HT-29 (cell line): ENCODE measurements around the gene WBP1. TPM values are rescaled to one million over a fixed set of nuclear protein-coding genes. Genes with fewer than 3 reads are reported as not detected.
"Not testable (repeated sequence)": the region's sequence is repeated elsewhere in the genome, so short reads cannot be mapped to it uniquely, and the experiment has no call there.

Experiments
- DNase-seq: peaks from one replicate; pipeline ENCODE4 v3.0.0-alpha.2; 2015; ENCODE audit warnings: low spot score
- total RNA-seq: library from RNA; depleted of rRNA; stranded (reverse); fragments of >200 nt; shearing (Covaris generic); gene quantifications from 2 replicates; pipeline ENCODE4 v1.2.3, GENCODE V29; 2014

WBP1 gene
- total RNA-seq, 1 experiment from 2014 or later: 76.1 TPM

- no peak for DNase-seq
Observed at GRCh38 chr2:74427551-74427950, 30.7 kb upstream of the WBP1 start.

GRCh38 chr2:74428675-74429074 lies 29.6 kb upstream of the WBP1 start:
- DNase-seq: no peak

DNA sequence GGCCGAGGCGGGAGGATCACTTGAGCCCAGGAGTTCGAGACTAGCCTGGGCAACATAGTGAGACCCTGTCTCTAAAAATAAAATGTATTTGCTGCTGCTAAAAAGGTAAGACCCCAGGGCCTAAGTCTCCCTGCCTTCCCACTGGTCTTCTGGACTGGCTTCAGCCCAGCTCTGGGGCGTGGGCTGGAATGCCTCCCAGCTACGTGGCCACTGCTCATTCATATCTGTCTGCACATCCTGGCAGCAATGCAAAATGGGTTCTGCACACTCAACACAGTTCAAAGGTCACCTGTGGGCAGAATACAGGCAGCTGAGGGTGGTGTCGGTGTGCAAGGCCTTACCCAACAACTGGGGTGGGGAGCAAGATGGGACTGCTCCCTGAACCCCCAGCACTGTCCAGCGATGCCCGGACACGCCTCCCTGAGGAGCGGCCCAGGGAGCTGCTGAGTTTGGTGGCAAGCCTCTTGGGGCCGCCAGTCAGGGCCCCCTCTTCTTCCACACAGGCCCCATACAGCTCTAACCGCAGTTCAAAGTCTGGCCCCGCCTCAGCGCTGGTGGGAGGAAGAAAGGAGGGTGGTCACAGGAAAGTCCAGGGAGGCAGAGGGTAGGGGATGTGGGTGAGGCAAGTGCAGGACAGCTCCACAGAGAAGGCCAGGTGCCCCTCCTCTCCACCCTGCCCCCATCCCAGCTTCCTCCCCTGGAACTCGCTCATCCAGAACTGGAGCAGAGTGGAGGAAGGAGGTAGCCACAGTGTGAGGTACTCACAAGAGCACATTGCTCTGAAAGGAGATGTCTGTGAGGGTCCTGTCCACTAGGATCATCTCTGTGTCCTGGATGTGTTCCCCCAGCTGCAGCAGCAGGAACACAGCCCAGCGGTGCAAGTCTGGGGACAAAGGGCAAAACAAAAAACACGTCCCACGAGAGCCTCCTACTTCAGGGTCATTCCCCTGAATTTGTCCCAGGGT lies 28.5 kb upstream of the WBP1 start:
- DNase-seq: peak; percentile 52

DNA sequence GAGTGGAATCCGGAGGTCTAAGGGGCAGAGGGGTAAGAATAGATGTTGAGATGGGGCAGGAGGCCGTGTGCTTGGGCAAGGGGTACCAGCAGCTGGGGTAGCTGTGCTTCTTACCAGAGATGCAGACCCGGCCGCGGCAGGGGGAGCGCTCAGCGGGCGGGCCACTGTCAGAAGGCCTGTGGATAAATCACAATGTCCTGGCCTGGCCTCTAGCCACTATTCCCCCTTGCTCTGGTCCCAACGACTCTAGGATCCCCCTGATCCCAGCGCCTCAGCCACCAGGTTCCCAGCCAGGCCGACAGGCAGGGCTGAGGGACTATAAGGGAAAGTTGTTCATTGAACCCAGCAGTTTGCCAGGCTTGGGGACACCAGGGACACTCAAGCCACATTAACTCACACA lies 27.7 kb upstream of the WBP1 start:
- no peak for DNase-seq

DNA sequence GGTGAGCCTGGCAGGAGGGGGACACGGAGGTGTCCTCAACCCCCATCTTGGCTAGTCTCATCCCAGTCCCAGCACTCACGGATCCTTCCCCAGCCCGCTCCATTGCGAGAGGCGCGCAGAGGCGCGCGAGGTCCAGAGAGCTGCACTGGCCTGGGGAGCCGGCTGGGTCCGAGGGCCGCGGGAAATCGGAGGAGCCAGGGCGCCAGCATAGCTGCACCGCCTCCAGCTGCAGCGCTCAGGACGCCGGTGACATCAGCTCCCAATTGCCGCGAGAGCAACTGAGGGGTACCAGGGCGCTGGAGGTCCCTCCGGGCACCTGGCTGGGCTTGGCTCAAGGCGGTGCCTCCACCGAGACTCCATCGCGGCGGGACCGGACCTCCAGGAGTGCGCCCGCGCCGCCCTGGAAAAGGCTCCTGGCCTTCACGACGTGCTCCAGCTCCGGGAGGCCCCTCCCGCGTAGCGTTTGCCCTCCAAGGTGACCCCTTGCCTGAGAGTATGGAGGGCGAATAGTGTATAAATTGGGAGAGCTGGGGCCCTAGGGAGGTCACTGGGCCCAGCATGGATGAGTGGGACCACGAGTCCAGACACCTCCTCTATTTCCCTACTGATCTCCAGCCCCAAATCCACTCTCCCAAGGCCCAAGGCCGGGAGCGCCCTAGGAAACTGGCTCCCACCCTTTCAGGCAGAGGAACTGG lies 22.0 kb upstream of the WBP1 start:
- no peak for DNase-seq

GRCh38 chr2:74436848-74437695 lies 21.2 kb upstream of the WBP1 start:
- no peak for DNase-seq

DNA sequence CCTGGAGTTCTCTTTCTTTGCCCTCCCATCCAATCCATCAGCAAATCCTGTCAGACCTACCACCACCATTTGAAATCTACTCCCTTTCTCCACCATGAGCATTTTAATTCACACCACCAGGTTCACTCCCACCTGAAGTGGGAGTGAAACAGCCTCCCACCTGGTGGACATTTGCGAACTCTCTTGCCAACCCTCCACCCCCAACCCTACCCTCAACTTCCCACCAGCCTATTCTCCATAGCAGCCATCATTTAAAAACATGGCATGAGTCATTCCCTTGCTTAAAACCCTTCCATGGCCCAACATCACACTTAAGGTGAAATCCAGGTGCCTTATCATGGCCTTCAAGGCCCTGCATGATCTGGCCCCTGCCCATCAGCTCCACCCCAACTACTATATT lies 20.0 kb upstream of the WBP1 start:
- no peak for DNase-seq

DNA sequence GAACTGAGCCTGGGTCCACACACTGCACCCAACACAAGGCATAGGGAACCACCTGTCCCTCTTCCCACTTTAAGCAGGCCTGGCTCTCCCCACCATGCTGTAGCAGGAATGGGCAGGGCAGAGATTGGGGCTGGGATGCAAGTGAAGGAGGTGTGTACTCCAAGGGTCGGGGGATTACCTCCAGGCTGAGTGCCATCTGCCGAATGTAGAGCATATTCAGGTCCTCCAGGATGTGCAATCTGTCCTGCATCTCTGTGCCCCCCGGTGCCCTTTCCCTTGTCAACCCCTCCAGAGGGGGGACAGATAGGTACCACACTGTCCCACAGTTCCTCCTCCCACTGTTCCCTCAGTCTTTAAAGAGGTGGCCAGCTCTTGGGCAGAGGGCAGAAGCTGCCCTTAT lies 18.9 kb upstream of the WBP1 start:
- no peak for DNase-seq

- DNase-seq: no peak
Observed at GRCh38 chr2:74439803-74440377, 18.3 kb upstream of the WBP1 start.

DNA sequence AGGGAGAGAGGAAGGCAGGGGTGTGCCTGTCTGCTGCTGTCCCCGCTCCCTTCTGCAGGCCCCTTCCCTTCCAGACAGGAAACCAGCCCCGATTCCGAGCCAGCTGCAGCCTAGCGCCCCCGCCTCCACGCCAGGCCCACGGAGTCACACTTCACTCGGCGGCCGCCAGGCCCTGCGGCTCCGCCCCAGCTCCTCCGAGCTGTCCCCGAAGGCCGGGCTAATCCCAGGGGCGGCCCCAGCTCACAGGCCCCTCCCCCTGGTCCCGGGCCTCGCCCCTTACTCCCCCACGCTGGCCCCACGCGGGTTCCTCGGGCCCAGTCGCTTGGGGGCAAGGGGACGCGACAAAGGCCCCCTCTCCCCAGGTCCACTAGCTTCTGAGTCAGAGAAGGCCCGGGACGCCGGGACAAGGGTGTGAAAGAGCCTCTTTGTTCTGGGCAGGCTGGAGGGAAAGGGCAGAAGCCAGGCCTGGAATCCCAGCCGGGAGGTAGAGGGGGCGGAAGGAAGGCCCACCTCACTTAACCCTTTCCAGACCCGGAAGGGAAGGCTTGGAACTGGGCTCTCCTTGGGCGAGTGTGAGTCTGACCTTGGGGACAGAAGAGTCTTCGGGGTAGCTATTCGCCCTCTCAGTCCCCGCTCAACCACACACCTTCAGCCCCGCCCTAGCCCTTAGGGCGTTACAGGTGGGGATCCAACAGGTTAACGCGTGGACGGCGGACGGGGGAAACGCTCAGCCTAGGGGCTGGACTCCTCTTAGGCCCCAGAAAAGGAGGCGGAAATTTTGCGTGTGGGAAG lies 17.7 kb upstream of the WBP1 start:
- DNase-seq: peak; percentile 82

- DNase-seq: no peak
Observed at GRCh38 chr2:74441170-74441689, 17.0 kb upstream of the WBP1 start.

- DNase-seq: peak; percentile 89
Observed at GRCh38 chr2:74441690-74442482, 16.4 kb upstream of the WBP1 start, which contains the start of gene RTKN. Gene RTKN, minus strand, starts transcription at chr2:74441937. Its CDS starts 121 bp downstream, at chr2:74441816.

DNA sequence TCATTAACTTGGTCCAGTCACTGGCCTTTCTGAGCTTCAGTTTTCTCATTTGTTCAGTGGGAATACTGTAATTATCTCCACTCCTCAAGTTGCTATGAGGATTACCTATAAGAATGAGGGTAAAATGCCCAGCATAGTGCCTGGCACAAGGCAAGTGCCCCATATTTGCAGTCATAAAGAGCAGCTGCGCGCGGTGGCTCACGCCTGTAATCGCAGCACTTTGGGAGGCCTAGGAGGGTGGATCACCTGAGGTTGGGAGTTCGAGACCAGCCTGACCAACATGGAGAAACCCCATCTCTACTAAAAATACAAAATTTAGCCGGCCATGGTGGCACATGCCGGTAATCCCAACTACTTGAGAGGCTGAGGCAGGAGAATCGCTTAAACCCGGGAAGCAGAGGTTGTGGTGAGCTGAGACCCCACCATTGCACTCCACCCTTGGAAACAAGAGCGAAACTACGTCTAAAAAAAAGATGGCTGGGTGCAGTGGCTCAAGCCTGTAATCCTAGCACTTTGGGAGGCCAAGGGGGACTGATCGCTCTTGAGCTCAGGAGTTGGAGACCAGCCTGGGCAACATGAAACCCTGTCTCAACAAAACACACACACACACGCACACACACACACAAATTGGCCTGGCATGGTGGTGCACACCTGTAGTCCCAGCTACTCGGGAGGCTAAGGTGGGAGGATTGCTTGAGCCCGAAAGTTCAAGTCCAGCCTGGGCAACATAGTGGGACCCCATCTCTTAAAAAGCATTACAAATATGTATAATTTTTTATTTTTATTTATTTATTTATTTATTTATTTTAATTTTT lies 15.5 kb upstream of the WBP1 start:
- not testable (repeated sequence) for DNase-seq

- no peak for DNase-seq
Observed at GRCh38 chr2:74444498-74445318, 13.5 kb upstream of the WBP1 start.

DNA sequence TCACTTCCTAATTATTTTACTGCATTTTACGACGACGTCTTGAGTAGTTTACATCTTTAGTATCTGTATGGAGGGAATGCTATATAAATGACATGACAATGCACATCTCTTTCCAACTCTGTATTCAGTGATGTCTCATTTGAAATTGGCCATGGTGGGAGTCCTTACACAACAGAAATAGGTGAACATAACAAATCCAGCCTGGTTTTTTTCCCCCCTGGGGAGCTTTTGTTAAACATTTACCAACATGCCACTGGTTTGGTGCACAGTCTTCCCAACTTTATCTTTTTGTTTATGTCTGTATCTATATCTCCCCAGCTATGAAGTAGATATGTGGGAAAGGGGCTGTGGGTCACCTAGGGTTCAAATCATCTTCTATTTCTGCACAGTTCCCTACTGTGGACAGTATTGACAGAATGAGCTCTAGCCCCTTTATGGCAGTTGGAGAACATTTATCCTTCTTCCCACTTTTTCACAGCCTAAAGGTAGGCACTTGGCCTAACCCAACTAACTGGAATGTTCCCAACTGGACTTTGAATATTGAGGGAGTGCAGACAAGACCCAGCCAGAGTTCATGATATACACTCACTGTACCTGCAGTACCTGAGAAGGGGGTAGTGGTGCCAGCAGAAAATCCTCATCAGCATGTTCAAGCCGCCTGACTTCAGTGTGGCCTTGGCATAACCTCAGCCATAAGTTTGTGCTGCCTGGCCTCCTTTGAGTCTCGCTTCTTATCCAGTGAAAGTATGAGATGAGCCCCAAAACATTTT lies 10.8 kb upstream of the WBP1 start:
- no peak for DNase-seq

- no peak for DNase-seq
Observed at GRCh38 chr2:74448771-74449170, 9.5 kb upstream of the WBP1 start.
